GM18858 (cell line): Measurements from ENCODE around the gene MVD.
"Not testable (repeated sequence)": the region's sequence is repeated elsewhere in the genome, so short reads cannot be mapped to it uniquely, and the experiment has no call there.

Experiments
- ATAC-seq: cut with Tn5 transposase; IDR thresholded peaks from one replicate; pipeline ENCODE4 v1.9.1; 2021; ENCODE audit not compliant: unreplicated experiment

MVD gene

GRCh38 chr16:88610909-88611812 lies 51.7 kb downstream of the MVD start:
- ATAC-seq = no peak

GRCh38 chr16:88610080-88610479 lies 52.8 kb downstream of the MVD start:
- no peak for ATAC-seq

- not testable (repeated sequence) for ATAC-seq
These were observed 53.5 kb downstream of the MVD start for GRCh38 chr16:88609426-88609825.

GRCh38 chr16:88608076-88608475 lies 54.8 kb downstream of the MVD start:
- ATAC-seq = no peak

- no peak for ATAC-seq
These were observed 56.6 kb downstream of the MVD start for GRCh38 chr16:88606148-88606757.

- no peak for ATAC-seq
These were observed 57.4 kb downstream of the MVD start for GRCh38 chr16:88605186-88606147.

GRCh38 chr16:88602091-88602490 lies 60.8 kb downstream of the MVD start:
- no peak for ATAC-seq
